ENCODE data around the gene MMP26. TPM values are rescaled to one million over a fixed set of nuclear protein-coding genes. Genes with fewer than 3 reads are reported as not detected.

Gene MMP26
- total and polyA plus RNA-seq, 8 donors: not detected

GRCh38 chr11:4665424-4665823 is 39.2 kb upstream of the MMP26 start:
- TF ChIP-seq, protein P1, sequence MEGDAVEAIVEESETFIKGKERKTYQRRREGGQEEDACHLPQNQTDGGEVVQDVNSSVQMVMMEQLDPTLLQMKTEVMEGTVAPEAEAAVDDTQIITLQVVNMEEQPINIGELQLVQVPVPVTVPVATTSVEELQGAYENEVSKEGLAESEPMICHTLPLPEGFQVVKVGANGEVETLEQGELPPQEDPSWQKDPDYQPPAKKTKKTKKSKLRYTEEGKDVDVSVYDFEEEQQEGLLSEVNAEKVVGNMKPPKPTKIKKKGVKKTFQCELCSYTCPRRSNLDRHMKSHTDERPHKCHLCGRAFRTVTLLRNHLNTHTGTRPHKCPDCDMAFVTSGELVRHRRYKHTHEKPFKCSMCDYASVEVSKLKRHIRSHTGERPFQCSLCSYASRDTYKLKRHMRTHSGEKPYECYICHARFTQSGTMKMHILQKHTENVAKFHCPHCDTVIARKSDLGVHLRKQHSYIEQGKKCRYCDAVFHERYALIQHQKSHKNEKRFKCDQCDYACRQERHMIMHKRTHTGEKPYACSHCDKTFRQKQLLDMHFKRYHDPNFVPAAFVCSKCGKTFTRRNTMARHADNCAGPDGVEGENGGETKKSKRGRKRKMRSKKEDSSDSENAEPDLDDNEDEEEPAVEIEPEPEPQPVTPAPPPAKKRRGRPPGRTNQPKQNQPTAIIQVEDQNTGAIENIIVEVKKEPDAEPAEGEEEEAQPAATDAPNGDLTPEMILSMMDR (IDR thresholded peaks at IDR 0.05): no peak
- no peak overlapping the region for H3K27ac ChIP-seq
- DNase-seq (no peak), ATAC-seq (no peak)
- intact Hi-C loops (cut with DNase I): no loop called here
- no peak overlapping the region for H3K4me3 ChIP-seq
- H3K9me3 ChIP-seq: no peaks in the 10 kb centered on the region
- no peaks in the 10 kb centered on the region for H3K4me1 ChIP-seq
- H3K36me3 ChIP-seq: no peaks in the 10 kb centered on the region
- peaks cover 0 to 8% of the 10 kb centered on the region in 2 donors for H3K27me3 ChIP-seq

DNA sequence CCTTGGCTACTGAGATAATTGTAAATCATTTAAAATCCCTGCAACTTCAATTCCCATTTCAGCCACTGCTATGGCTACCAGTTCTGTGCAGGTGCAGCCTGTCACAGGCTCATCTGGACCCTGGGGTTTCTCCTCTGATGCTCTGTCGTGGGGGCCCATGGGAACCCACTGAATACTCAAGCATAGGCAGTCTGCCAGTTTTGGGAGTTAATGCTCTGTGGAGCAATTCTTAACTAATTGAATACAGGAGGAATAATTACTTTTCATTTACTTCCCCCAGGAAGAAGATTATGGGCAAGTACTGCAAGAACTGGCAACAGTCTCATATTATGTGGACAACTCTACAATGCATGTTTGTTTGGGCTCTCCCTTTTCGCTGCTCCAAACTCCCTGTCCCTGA is 32.8 kb upstream of the MMP26 start:
- Histone ChIP-seq H3K9me3 (no peaks in the 10 kb centered on the region), H3K27ac (no peak overlapping the region), H3K4me1 (no peaks in the 10 kb centered on the region), H3K4me3 (no peak overlapping the region), H3K27me3 (no peaks in the 10 kb centered on the region), H3K36me3 (no peaks in the 10 kb centered on the region)
- DNase-seq: no peak
- no peak for ATAC-seq
- TF ChIP-seq, protein P1 (IDR thresholded peaks at IDR 0.05): no peak
- intact Hi-C loops (cut with DNase I): no loop called here

DNA sequence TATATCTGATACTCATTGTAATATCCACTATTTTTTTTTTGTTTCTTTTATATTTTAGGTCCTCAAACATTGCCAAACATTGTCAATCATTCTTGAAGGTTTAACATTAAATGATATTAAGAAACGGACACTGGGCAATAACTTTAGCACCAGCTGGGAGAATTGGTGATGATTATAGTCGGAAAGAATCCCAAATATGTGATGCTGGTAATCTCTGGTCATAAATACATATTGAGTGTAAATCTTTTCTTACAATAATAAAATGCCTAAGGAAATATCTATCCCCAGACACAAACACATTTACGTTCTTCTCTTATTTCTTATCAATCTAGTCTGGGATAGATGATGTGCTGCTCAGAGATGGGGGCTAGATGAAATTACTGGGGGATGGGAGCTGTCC is 32.1 kb upstream of the MMP26 start:
- Histone ChIP-seq H3K4me1 (no peaks in the 10 kb centered on the region), H3K4me3 (no peak overlapping the region), H3K36me3 (no peaks in the 10 kb centered on the region), H3K9me3 (no peaks in the 10 kb centered on the region), H3K27me3 (no peaks in the 10 kb centered on the region), H3K27ac (no peak overlapping the region)
- intact Hi-C loops (cut with DNase I): no loop called here
- TF ChIP-seq, protein P1 (IDR thresholded peaks at IDR 0.05): no peak
- DNase-seq (no peak), ATAC-seq (no peak)

DNA sequence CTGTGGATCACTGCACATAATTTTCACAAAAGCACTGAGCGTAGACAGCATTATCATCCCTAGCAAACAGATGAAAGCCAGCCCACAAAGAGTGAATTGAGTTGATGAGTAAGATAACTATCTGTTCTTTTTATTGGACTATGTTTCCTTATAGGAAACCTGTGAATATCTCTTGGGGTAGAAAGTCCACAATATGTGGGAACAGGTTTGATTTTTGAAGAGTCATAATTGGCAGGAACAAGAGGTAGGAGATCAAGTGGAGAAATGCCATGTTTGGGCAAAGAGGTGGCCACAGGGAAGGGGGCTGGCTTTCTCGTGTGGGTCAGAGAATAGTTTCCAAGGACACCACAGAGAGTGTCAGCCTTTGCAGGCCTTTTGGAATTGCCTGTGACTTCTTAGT is 30.8 kb upstream of the MMP26 start:
- TF ChIP-seq, protein P1 (IDR thresholded peaks at IDR 0.05): no peak
- no peaks in the 10 kb centered on the region for H3K27me3 ChIP-seq
- H3K27ac ChIP-seq: no peak overlapping the region
- intact Hi-C loops (cut with DNase I): no loop called here
- H3K4me1 ChIP-seq: no peaks in the 10 kb centered on the region
- H3K4me3 ChIP-seq: no peak overlapping the region
- ATAC-seq (no peak), DNase-seq (no peak)
- H3K9me3 ChIP-seq: no peaks in the 10 kb centered on the region
- H3K36me3 ChIP-seq: no peaks in the 10 kb centered on the region

DNA sequence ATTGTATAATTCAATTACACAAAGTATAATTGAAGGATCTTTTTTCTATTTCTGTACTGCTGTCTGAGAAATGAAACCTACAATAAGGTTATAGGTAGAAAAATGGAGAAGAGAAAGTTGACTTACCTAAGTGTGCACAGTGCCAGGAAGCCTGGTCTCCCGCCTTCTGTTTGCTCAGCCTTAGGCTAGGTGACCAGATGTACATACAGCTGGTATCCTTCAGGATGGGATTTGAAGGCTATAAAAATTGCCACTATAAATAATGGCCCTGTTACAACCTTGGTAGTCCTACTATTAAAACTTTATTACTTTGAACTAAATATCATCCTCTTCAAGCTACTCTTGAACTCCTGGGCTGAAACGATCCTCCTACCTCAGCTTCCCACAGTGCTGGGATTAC is 26.6 kb upstream of the MMP26 start:
- Histone ChIP-seq H3K27ac (no peak overlapping the region), H3K27me3 (no peaks in the 10 kb centered on the region), H3K36me3 (no peaks in the 10 kb centered on the region), H3K9me3 (no peaks in the 10 kb centered on the region), H3K4me3 (no peak overlapping the region), H3K4me1 (no peaks in the 10 kb centered on the region)
- intact Hi-C loops (cut with DNase I): no loop called here
- no peak for ATAC-seq
- TF ChIP-seq, protein P1 (IDR thresholded peaks at IDR 0.05): no peak
- no peak for DNase-seq
